ENCODE results near the gene ANP32E. TPM values are rescaled to one million over a fixed set of nuclear protein-coding genes. Genes with fewer than 3 reads are reported as not detected.
"Not testable (repeated sequence)": the region's sequence is repeated elsewhere in the genome, so short reads cannot be mapped to it uniquely, and the experiment has no call there.

The ANP32E gene
- total RNA-seq, 1 donor from 2014 or later = 48.9 TPM

GRCh38 chr1:150224983-150225382 is 10.9 kb downstream of the ANP32E start:
- peaks cover 36% of the 10 kb centered on the region for H3K36me3 ChIP-seq (ENCODE audit: insufficient read depth, low read length)

GRCh38 chr1:150221552-150221951 is 14.4 kb downstream of the ANP32E start:
- no peaks in the 10 kb centered on the region for H3K27me3 ChIP-seq (ENCODE audit: insufficient read depth, low read length)
- DNase-seq (ENCODE audit: low read depth) (no peak), FAIRE-seq (no peak)
- no peak overlapping the region for H3K4me2 ChIP-seq (ENCODE audit: low read length)
- peaks cover 9% of the 10 kb centered on the region for H3K36me3 Mint-ChIP-seq (ENCODE audit: low read depth, unreplicated experiment)
- H3K27me3 Mint-ChIP-seq (ENCODE audit: low read depth, unreplicated experiment) = no peaks in the 10 kb centered on the region
- H3K9me3 ChIP-seq (ENCODE audit: insufficient read depth, low read depth, low read length) = no peaks in the 10 kb centered on the region
- no peaks in the 10 kb centered on the region for H3K9me3 Mint-ChIP-seq (ENCODE audit: unreplicated experiment)
- no peak overlapping the region for H3K4me3 ChIP-seq (ENCODE audit: insufficient read depth, low read depth, low read length)
- H4K20me1 ChIP-seq (ENCODE audit: insufficient read depth, low read length) = no peaks in the 10 kb centered on the region
- peaks cover 2% of the 10 kb centered on the region for H3K79me2 ChIP-seq (ENCODE audit: insufficient read depth, low read length)
- no peak overlapping the region for H2AFZ ChIP-seq (ENCODE audit: low read depth, low read length)
- H3K27ac ChIP-seq (ENCODE audit: low read depth, low read length) = no peak overlapping the region
- H3K4me3 Mint-ChIP-seq (ENCODE audit: unreplicated experiment) = no peak overlapping the region
- H3K36me3 ChIP-seq (ENCODE audit: insufficient read depth, low read length) = peaks cover 27% of the 10 kb centered on the region
- no peak overlapping the region for H3K27ac Mint-ChIP-seq (ENCODE audit: unreplicated experiment)
- H3K9ac ChIP-seq (ENCODE audit: low read length) = no peak overlapping the region
- TF ChIP-seq CTCF (IDR thresholded peaks at IDR 0.05; ENCODE audit: insufficient read depth, low read depth, low read length) (peak; percentile 58), EZH2 (IDR thresholded peaks at IDR 0.05; ENCODE audit: insufficient read depth, low read length) (no peak)
- no peaks in the 10 kb centered on the region for H3K4me1 Mint-ChIP-seq (ENCODE audit: low read depth, unreplicated experiment)
- H3K4me1 ChIP-seq (ENCODE audit: insufficient read depth, low read length) = no peaks in the 10 kb centered on the region

More at GRCh38 chr1:150224983-150225382, 10.9 kb downstream of the ANP32E start:
- H3K9me3 ChIP-seq (ENCODE audit: insufficient read depth, low read depth, low read length) = no peaks in the 10 kb centered on the region
- H3K4me2 ChIP-seq (ENCODE audit: low read length) = no peak overlapping the region
- DNase-seq (ENCODE audit: low read depth) (no peak), FAIRE-seq (no peak)
- H3K27ac ChIP-seq (ENCODE audit: low read depth, low read length) = no peak overlapping the region
- H3K79me2 ChIP-seq (ENCODE audit: insufficient read depth, low read length) = peaks cover 8% of the 10 kb centered on the region
- no peak overlapping the region for H3K9ac ChIP-seq (ENCODE audit: low read length)
- Mint-ChIP-seq H3K27ac (ENCODE audit: unreplicated experiment) (peak overlapping the region; percentile 41), H3K4me1 (ENCODE audit: low read depth, unreplicated experiment) (no peaks in the 10 kb centered on the region), H3K4me3 (ENCODE audit: unreplicated experiment) (no peak overlapping the region), H3K27me3 (ENCODE audit: low read depth, unreplicated experiment) (no peaks in the 10 kb centered on the region), H3K9me3 (ENCODE audit: unreplicated experiment) (no peaks in the 10 kb centered on the region), H3K36me3 (ENCODE audit: low read depth, unreplicated experiment) (peaks cover 11% of the 10 kb centered on the region)
- H2AFZ ChIP-seq (ENCODE audit: low read depth, low read length) = no peak overlapping the region
- H3K4me1 ChIP-seq (ENCODE audit: insufficient read depth, low read length) = no peaks in the 10 kb centered on the region
- no peak for TF ChIP-seq EZH2 (IDR thresholded peaks at IDR 0.05; ENCODE audit: insufficient read depth, low read length)
- no peak for TF ChIP-seq CTCF (IDR thresholded peaks at IDR 0.05; ENCODE audit: insufficient read depth, low read depth, low read length)
- H3K4me3 ChIP-seq (ENCODE audit: insufficient read depth, low read depth, low read length) = no peak overlapping the region
- H4K20me1 ChIP-seq (ENCODE audit: insufficient read depth, low read length) = no peaks in the 10 kb centered on the region
- no peaks in the 10 kb centered on the region for H3K27me3 ChIP-seq (ENCODE audit: insufficient read depth, low read length)

- not testable (repeated sequence) for H3K27ac ChIP-seq (ENCODE audit: low read depth, low read length); H3K4me3 Mint-ChIP-seq (ENCODE audit: unreplicated experiment); H3K27ac Mint-ChIP-seq (ENCODE audit: unreplicated experiment); H3K79me2 ChIP-seq (ENCODE audit: insufficient read depth, low read length); H3K4me3 ChIP-seq (ENCODE audit: insufficient read depth, low read depth, low read length); H3K27me3 Mint-ChIP-seq (ENCODE audit: low read depth, unreplicated experiment); H2AFZ ChIP-seq (ENCODE audit: low read depth, low read length); H3K4me1 Mint-ChIP-seq (ENCODE audit: low read depth, unreplicated experiment); H3K9me3 Mint-ChIP-seq (ENCODE audit: unreplicated experiment); H3K27me3 ChIP-seq (ENCODE audit: insufficient read depth, low read length); H3K9ac ChIP-seq (ENCODE audit: low read length); H3K36me3 Mint-ChIP-seq (ENCODE audit: low read depth, unreplicated experiment); H3K4me1 ChIP-seq (ENCODE audit: insufficient read depth, low read length); FAIRE-seq; DNase-seq (ENCODE audit: low read depth); H4K20me1 ChIP-seq (ENCODE audit: insufficient read depth, low read length); H3K4me2 ChIP-seq (ENCODE audit: low read length); H3K9me3 ChIP-seq (ENCODE audit: insufficient read depth, low read depth, low read length)
- H3K36me3 ChIP-seq (ENCODE audit: insufficient read depth, low read length) = peaks cover 11% of the 10 kb centered on the region
Measured at GRCh38 chr1:150215855-150216254, 20.1 kb downstream of the ANP32E start.

- Mint-ChIP-seq H3K27ac (ENCODE audit: unreplicated experiment) (peak overlapping the region; percentile 85), H3K4me3 (ENCODE audit: unreplicated experiment) (peak overlapping the region; percentile 84)
- Histone ChIP-seq H3K4me2 (ENCODE audit: low read length) (peak overlapping the region; percentile 84), H3K4me3 (ENCODE audit: insufficient read depth, low read depth, low read length) (peak overlapping the region; percentile 69), H3K27ac (ENCODE audit: low read depth, low read length) (peak overlapping the region; percentile 35), H3K9ac (ENCODE audit: low read length) (peak overlapping the region; percentile 64), H2AFZ (ENCODE audit: low read depth, low read length) (peak overlapping the region; percentile 68)
- not testable (repeated sequence) for H3K27me3 ChIP-seq (ENCODE audit: insufficient read depth, low read length); H4K20me1 ChIP-seq (ENCODE audit: insufficient read depth, low read length); H3K36me3 ChIP-seq (ENCODE audit: insufficient read depth, low read length); H3K4me1 ChIP-seq (ENCODE audit: insufficient read depth, low read length); H3K9me3 Mint-ChIP-seq (ENCODE audit: unreplicated experiment); H3K27me3 Mint-ChIP-seq (ENCODE audit: low read depth, unreplicated experiment); H3K4me1 Mint-ChIP-seq (ENCODE audit: low read depth, unreplicated experiment); DNase-seq (ENCODE audit: low read depth); H3K79me2 ChIP-seq (ENCODE audit: insufficient read depth, low read length); FAIRE-seq; H3K36me3 Mint-ChIP-seq (ENCODE audit: low read depth, unreplicated experiment); H3K9me3 ChIP-seq (ENCODE audit: insufficient read depth, low read depth, low read length)
Measured at GRCh38 chr1:150214099-150214756, 21.7 kb downstream of the ANP32E start.
